ENCODE results near the gene OLIG2.

The OLIG2 gene

GRCh38 chr21:33064623-33065390 is 39.1 kb downstream of the OLIG2 start:
- no peak for TF ChIP-seq CTCF (IDR thresholded peaks at IDR 0.05; ENCODE audit: low read depth, low read length)
- DNase-seq (ENCODE audit: extremely low read depth, low read depth): no peak

GRCh38 chr21:33067043-33067442 is 41.3 kb downstream of the OLIG2 start:
- TF ChIP-seq CTCF (IDR thresholded peaks at IDR 0.05; ENCODE audit: low read depth, low read length): no peak
- DNase-seq (ENCODE audit: extremely low read depth, low read depth): no peak

GRCh38 chr21:33067457-33067856 is 41.7 kb downstream of the OLIG2 start:
- DNase-seq (ENCODE audit: extremely low read depth, low read depth): no peak
- no peak for TF ChIP-seq CTCF (IDR thresholded peaks at IDR 0.05; ENCODE audit: low read depth, low read length)

DNA sequence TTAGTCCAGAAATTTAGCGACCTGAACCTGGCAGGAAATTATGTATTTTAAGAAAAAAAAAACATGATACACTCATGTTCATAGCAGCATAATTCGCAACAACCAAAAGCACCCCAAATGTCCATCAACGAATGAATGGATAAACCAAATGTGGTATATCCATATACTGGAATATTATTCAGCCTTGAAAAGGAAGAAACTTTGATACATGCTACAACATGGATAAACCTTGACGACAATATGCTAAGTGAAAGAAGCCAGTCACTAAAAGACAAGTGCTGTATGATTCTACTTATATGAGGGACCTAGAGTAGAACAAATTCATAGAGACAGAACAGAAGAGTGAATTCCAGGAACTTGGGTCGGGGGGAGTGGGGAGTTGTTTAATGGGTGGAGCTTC is 43.5 kb downstream of the OLIG2 start:
- DNase-seq (ENCODE audit: extremely low read depth, low read depth): no peak
- TF ChIP-seq CTCF (IDR thresholded peaks at IDR 0.05; ENCODE audit: low read depth, low read length): no peak

- no peak for DNase-seq (ENCODE audit: extremely low read depth, low read depth)
- TF ChIP-seq CTCF (IDR thresholded peaks at IDR 0.05; ENCODE audit: low read depth, low read length): no peak
Observed at GRCh38 chr21:33069645-33069993, 43.9 kb downstream of the OLIG2 start.

DNA sequence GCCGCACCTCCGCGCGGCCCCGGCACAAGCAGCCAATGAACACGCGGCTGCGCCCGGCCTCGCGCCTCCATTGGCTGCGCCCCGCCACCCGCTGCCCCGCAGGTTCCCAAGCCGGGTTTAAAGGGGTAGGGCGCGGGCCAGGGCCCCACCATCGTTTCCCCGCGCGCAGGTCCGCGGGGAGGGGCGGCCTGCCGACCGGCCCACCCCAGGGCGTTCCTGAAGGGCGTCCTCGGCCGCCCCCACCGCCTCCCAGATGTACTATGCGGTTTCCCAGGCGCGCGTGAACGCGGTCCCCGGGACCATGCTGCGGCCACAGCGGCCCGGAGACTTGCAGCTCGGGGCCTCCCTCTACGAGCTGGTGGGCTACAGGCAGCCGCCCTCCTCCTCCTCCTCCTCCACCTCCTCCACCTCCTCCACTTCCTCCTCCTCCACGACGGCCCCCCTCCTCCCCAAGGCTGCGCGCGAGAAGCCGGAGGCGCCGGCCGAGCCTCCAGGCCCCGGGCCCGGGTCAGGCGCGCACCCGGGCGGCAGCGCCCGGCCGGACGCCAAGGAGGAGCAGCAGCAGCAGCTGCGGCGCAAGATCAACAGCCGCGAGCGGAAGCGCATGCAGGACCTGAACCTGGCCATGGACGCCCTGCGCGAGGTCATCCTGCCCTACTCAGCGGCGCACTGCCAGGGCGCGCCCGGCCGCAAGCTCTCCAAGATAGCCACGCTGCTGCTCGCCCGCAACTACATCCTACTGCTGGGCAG is 44.4 kb downstream of the OLIG2 start, which contains the start of gene OLIG1:
Gene OLIG1 (plus strand): TSS at position 148 of the 750 bp plus-strand sequence. CDS start 106 bp downstream, at position 254.
- DNase-seq (ENCODE audit: extremely low read depth, low read depth): no peak
- TF ChIP-seq CTCF (IDR thresholded peaks at IDR 0.05; ENCODE audit: low read depth, low read length): no peak

DNA sequence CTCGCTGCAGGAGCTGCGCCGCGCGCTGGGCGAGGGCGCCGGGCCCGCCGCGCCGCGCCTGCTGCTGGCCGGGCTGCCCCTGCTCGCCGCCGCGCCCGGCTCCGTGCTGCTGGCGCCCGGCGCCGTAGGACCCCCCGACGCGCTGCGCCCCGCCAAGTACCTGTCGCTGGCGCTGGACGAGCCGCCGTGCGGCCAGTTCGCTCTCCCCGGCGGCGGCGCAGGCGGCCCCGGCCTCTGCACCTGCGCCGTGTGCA is 44.9 kb downstream of the OLIG2 start:
- no peak for TF ChIP-seq CTCF (IDR thresholded peaks at IDR 0.05; ENCODE audit: low read depth, low read length)
- no peak for DNase-seq (ENCODE audit: extremely low read depth, low read depth)

Data from AG09319 (cell line).